K562 (cell line): ENCODE measurements around the gene HIVEP2. TPM values are rescaled to one million over a fixed set of nuclear protein-coding genes. Genes with fewer than 3 reads are reported as not detected.

Experiments used
- ATAC-seq: fragments of 200-7000 bp; cut with Tn5 transposase; 3 replicates; pipeline ENCODE4 v1.9.1; 2020; ENCODE audit warnings: moderate library complexity
- BruUV-seq: library from RNA; stranded (reverse); fragments of 400-500 nt; replicated peaks from 2 replicates; lab custom pipeline; 2021; lab: Mats Ljungman, UMichigan
- CTCF ChIA-PET: fragments of 300-600 bp; formaldehyde crosslinking; extraction: SDS; loops from one replicate; lab custom pipeline; 2021; ENCODE audit warnings: low intra/inter-chr PET ratio; lab: Yijun Ruan, JAX
- POLR2A ChIA-PET: fragments of 300-600, 350-650 bp; sonication (Branson Sonifier 250); formaldehyde crosslinking; extraction: SDS; loops from one replicate; lab custom pipeline; 2021; ENCODE audit warnings: antibody characterized with exemption, inconsistent platforms; lab: Yijun Ruan, JAX
- DNase-seq, 4 experiments: peaks; one replicate each; pipeline versions ENCODE4 v3.0.0 to v3.0.0-alpha.2; 2011 to 2018; ENCODE audit warnings: low spot score in 3 of 4, mixed read lengths in 3 of 4; ENCODE audit errors: extremely low read depth in 1 of 4
- FAIRE-seq: peaks from 2 replicates; lab custom pipeline; 2011; peaks lifted over from hg19 to GRCh38; lab: Jason Lieb, UNC
- H2AFZ ChIP-seq: 2 replicates; pipeline ENCODE4 v1.6.0; 2011; ENCODE audit warnings: low read depth, low read length, control low read depth, inconsistent platforms
- H3K27ac ChIP-seq: fragments of 200-600 bp; 3 replicates; pipeline ENCODE4 v1.8.0; 2011; ENCODE audit warnings: low read depth, mild to moderate bottlenecking, control low read depth, inconsistent platforms, low read length, moderate library complexity, mixed read lengths; ENCODE audit errors: extremely low read depth
- H3K27me3 ChIP-seq, 2 experiments: fragments of 300-600 bp in 1 of 2; 2 replicates in 1 of 2; 3 replicates in 1 of 2; pipeline versions ENCODE4 v1.6.0 to v1.8.0; 2011; ENCODE audit warnings: inconsistent platforms in 2 of 2, low read length in 2 of 2, mild to moderate bottlenecking in 1 of 2, mixed read lengths in 1 of 2, moderate library complexity in 1 of 2; ENCODE audit not compliant: control insufficient read depth in 2 of 2, insufficient read depth in 2 of 2
- H3K36me3 ChIP-seq: fragments of 300-600 bp; 3 replicates; pipeline ENCODE4 v1.8.0; 2011; ENCODE audit warnings: mild to moderate bottlenecking, low read length, inconsistent platforms; ENCODE audit not compliant: control insufficient read depth, insufficient read depth
- H3K4me1 ChIP-seq, 2 experiments: fragments of 200-600 bp in 1 of 2; replicated peaks in 1 of 2; 2 replicates in 1 of 2; 3 replicates in 1 of 2; pipeline versions ENCODE4 v1.5.1 to v1.8.0; 2011; ENCODE audit warnings: inconsistent platforms in 2 of 2, low read length in 2 of 2, mild to moderate bottlenecking in 1 of 2, mixed read lengths in 1 of 2, moderate library complexity in 1 of 2; ENCODE audit not compliant: control insufficient read depth in 2 of 2, insufficient read depth in 2 of 2
- H3K4me2 ChIP-seq: 2 replicates; pipeline ENCODE4 v1.6.1; 2011; ENCODE audit warnings: low read length, control low read depth, inconsistent platforms, mixed read lengths; ENCODE audit not compliant: insufficient read depth
- H3K4me3 ChIP-seq: fragments of 200-600 bp; sonication (generic), shearing (Covaris generic); 2 replicates; pipeline ENCODE4 v1.5.1; 2016; ENCODE audit warnings: control low read depth, inconsistent platforms
- H3K79me2 ChIP-seq: fragments of 200-600 bp; 3 replicates; pipeline ENCODE4 v1.8.0; 2011; ENCODE audit warnings: low read length, inconsistent platforms; ENCODE audit not compliant: control insufficient read depth, insufficient read depth
- H3K9ac ChIP-seq, 2 experiments: 2 replicates each; pipeline versions ENCODE4 v1.6.0 to v1.6.1; 2011; ENCODE audit warnings: low read depth in 2 of 2, low read length in 2 of 2, control low read depth in 1 of 2, inconsistent platforms in 1 of 2, mild to moderate bottlenecking in 1 of 2, mixed read lengths in 1 of 2; ENCODE audit not compliant: insufficient read depth in 1 of 2
- H3K9me1 ChIP-seq: one replicate; pipeline ENCODE4 v1.6.0; 2011; ENCODE audit warnings: inconsistent platforms, mild to moderate bottlenecking, low read length, moderate library complexity; ENCODE audit not compliant: control insufficient read depth, insufficient read depth
- H3K9me3 ChIP-seq: replicated peaks from 2 replicates; pipeline ENCODE4 v1.5.1; 2011; ENCODE audit warnings: low read depth, low read length, inconsistent platforms; ENCODE audit not compliant: control insufficient read depth, insufficient read depth
- H4K20me1 ChIP-seq: replicated peaks from 2 replicates; pipeline ENCODE4 v1.6.1; 2011; ENCODE audit warnings: low read length, inconsistent platforms, mixed read lengths; ENCODE audit not compliant: control insufficient read depth, insufficient read depth
- ATF7 ChIP-seq: fragments of 450-650 bp; IDR thresholded peaks from 2 replicates; pipeline ENCODE4 v1.7.1; 2014; ENCODE audit warnings: mild to moderate bottlenecking, moderate library complexity
- CBX8 ChIP-seq: fragments of 200-600 bp; sonication (generic); IDR thresholded peaks from 2 replicates; pipeline ENCODE4 v1.6.1; 2012; ENCODE audit warnings: borderline replicate concordance, mixed run types, low read depth, mild to moderate bottlenecking, moderate library complexity, mixed read lengths, low read length, control low read depth, inconsistent platforms; ENCODE audit not compliant: poor library complexity, severe bottlenecking; ENCODE audit errors: extremely low read depth
- MAFK ChIP-seq: IDR thresholded peaks from 2 replicates; pipeline ENCODE4 v1.6.1; 2011; ENCODE audit warnings: low read length, improper control_type of control experiment
- PHB2 ChIP-seq: fragments of 450-650 bp; IDR thresholded peaks from 2 replicates; pipeline ENCODE4 v1.6.1; 2017; ENCODE audit warnings: low read depth
- SAFB ChIP-seq: fragments of 200-400 bp; formaldehyde crosslinking; IDR thresholded peaks from 2 replicates; pipeline ENCODE4 v1.6.1; 2017; ENCODE audit warnings: low read depth, low read length, borderline replicate concordance
- TAF15 ChIP-seq: fragments of 200-400 bp; formaldehyde crosslinking; IDR thresholded peaks from 2 replicates; pipeline ENCODE4 v1.6.1; 2017; ENCODE audit warnings: mild to moderate bottlenecking, low read depth, low read length, moderate library complexity
- ZNF133 ChIP-seq: fragments of 250-450 bp; sonication (Bioruptor Pico); IDR thresholded peaks from 2 replicates; pipeline ENCODE4 v1.4.0; 2020; ENCODE audit warnings: mild to moderate bottlenecking
- ZNF75A ChIP-seq: fragments of 450-650 bp; formaldehyde crosslinking; IDR thresholded peaks from 2 replicates; pipeline ENCODE4 v1.4.0; 2020; ENCODE audit warnings: mild to moderate bottlenecking
- WGBS: fragments of 100-300 bp; shearing (Covaris generic); methylation state at CpG from one replicate; pipeline ENCODE4 v1.1.6; 2016; ENCODE audit warnings: low coverage, mixed read lengths; ENCODE audit not compliant: insufficient coverage; ENCODE audit errors: missing lambda C conversion rate; 5-methylcytosine and 5-hydroxymethylcytosine counted together
- in situ Hi-C: fragments of 300-500 bp; cut with MboI; formaldehyde crosslinking; loops from 4 replicates; pipeline ENCODE4 v1.15.0; 2018; ENCODE audit warnings: inconsistent platforms, mixed read lengths
- intact Hi-C: fragments of 100-400 bp; cut with micrococcal nuclease; formaldehyde crosslinking; loops from 2 replicates; pipeline ENCODE4 v1.14.2; 2022
- polyA plus RNA-seq, 8 experiments: library from polyadenylated mRNA; depleted of rRNA in 4 of 8; stranded (reverse) in 5 of 8; unstranded in 3 of 8; fragments of >200 nt; fragmentation: Nextera tagmentation in 2 of 8; fragmentation: Illumina TruSeq in 1 of 8; extraction: Ambion mirVana in 2 of 8; extraction: Trizol in 1 of 8; gene quantifications; 2 replicates each; pipeline versions ENCODE4 v1.2.1 to v1.2.3, GENCODE V29; 2011 to 2014; ENCODE audit warnings: inconsistent platforms in 1 of 8, missing spikeins in 1 of 8
- total RNA-seq, 7 experiments: library from RNA; depleted of rRNA in 6 of 7; stranded (reverse); fragments of >200 nt in 6 of 7; fragmentation: Illumina TruSeq in 2 of 7; extraction: Trizol in 2 of 7; gene quantifications; 2 replicates each; pipeline versions ENCODE4 v1.2.1 to v1.2.3, GENCODE V29; 2011 to 2021; ENCODE audit warnings: low replicate concordance in 1 of 7

HIVEP2 gene
- total and polyA plus RNA-seq, 9 of the 15 experiments (the other 6 are each of a cell fraction or from before 2014, with no cell fraction given) = under 0.01 to 1.2 (median 0.31) TPM

DNA sequence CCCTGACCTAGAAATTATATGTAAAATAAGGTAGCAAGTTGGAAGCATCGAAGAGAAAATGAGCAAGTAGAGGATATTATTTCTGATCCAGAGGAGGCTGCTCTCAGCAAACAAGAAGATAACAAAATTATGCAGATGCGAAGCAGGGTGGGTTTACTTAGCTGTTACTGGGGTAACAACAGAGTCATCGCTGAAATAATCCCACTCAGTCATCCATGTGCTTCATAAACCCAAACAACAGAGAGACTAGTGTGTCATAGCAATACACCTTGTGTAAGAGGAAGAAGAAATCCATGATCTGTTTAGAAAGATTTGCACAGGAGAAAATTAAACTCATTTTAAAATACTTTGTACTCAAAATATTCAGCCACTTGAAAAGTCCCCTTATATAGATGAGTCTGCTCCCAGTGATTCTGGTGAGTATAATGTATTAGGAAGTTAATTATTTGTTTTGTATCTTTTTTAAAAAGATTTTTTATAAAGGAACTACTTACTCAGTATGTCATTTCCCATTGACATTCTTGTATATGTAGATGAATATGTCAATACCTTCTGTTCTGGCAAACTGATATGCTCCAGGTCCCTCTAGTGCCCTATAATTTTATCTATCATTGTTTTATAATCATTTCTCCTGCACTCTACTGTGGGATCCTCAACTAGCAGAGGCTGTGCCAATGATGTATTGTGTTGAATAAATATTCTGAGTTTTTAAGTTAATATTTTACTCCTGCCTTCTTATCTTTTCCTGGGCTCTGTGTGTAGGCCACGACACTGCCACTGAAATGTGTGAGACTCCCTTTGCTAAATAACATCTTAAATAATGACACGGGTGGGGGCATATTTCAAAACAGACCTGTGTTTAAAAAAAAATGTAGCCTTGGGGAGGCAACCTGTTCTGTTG, 8.6 kb upstream of the HIVEP2 start:
- CTCF ChIA-PET = no interaction called here
- no peak overlapping the region for H2AFZ ChIP-seq
- no peak for FAIRE-seq
- no peaks in the 10 kb centered on the region for H4K20me1 ChIP-seq
- H3K4me3 ChIP-seq = no peak overlapping the region
- in situ Hi-C loops (no loop called here), intact Hi-C loops (no loop called here)
- 0% methylated on average over 5 of the region's 5 CpGs for WGBS
- peaks cover 4 to 8% of the 10 kb centered on the region in 2 experiments; a peak in 2 of 5 replicates for H3K27me3 ChIP-seq
- H3K9me3 ChIP-seq = no peaks in the 10 kb centered on the region
- H3K36me3 ChIP-seq = no peaks in the 10 kb centered on the region
- H3K9me1 ChIP-seq = no peaks in the 10 kb centered on the region
- no peak overlapping the region for H3K4me2 ChIP-seq
- H3K4me1 ChIP-seq = no peaks in the 10 kb centered on the region
- H3K27ac ChIP-seq = no peak overlapping the region
- DNase-seq = no peak
- BruUV-seq = no TSS peak
- TF ChIP-seq TAF15 = no peak
- TF ChIP-seq CBX8 = no peak
- TF ChIP-seq PHB2 = no peak
- no peak for TF ChIP-seq ATF7
- no peak for TF ChIP-seq ZNF133
- TF ChIP-seq MAFK = no peak
- TF ChIP-seq ZNF75A (CRISPR knock-in tag) = no peak
- no peak for TF ChIP-seq SAFB
- no peak for ATAC-seq
- H3K79me2 ChIP-seq = no peaks in the 10 kb centered on the region
- POLR2A ChIA-PET = interaction anchor here (0.7 kb wide), 1 partner anchor 40 kb away, joined by 3 read pairs; no protein-coding TSS in a partner anchor
- no peak overlapping the region for H3K9ac ChIP-seq
